Spleen (tissue), 11 donors: Measurements from ENCODE around the gene ARL6. TPM values are rescaled to one million over a fixed set of nuclear protein-coding genes. Genes with fewer than 3 reads are reported as not detected.

Experiments
- DNase-seq: peaks from one replicate; pipeline ENCODE4 v3.0.0-alpha.2; 2020
- H3K27ac ChIP-seq, 8 donors: fragments of 200-600 bp; sonication (generic) in 7 of 8; 1 replicate in 4 of 8; 2 replicates in 4 of 8; pipeline versions ENCODE4 v1.5.0 to v1.8.0; 2016 to 2021; ENCODE audit warnings: inconsistent platforms in 4 of 8, mild to moderate bottlenecking in 4 of 8, moderate library complexity in 1 of 8
- H3K27me3 ChIP-seq, 7 donors: fragments of 200-600 bp; sonication (generic) in 6 of 7; replicated peaks in 1 of 7; 1 replicate in 4 of 7; 2 replicates in 3 of 7; pipeline versions ENCODE4 v1.5.0 to v1.8.0; 2016 to 2021; ENCODE audit warnings: inconsistent platforms in 3 of 7, mild to moderate bottlenecking in 1 of 7
- H3K36me3 ChIP-seq, 6 donors: fragments of 200-600 bp; sonication (generic) in 5 of 6; 1 replicate in 4 of 6; 2 replicates in 2 of 6; pipeline versions ENCODE4 v1.5.0 to v1.8.0; 2016 to 2021; ENCODE audit warnings: inconsistent platforms in 2 of 6
- H3K4me1 ChIP-seq, 6 donors: fragments of 200-600 bp; sonication (generic) in 5 of 6; 1 replicate in 3 of 6; 2 replicates in 3 of 6; pipeline versions ENCODE4 v1.5.0 to v1.8.0; 2016 to 2021; ENCODE audit warnings: inconsistent platforms in 3 of 6
- H3K4me3 ChIP-seq, 8 donors: fragments of 200-600 bp; sonication (generic) in 7 of 8; 1 replicate in 4 of 8; 2 replicates in 4 of 8; pipeline versions ENCODE4 v1.5.0 to v1.8.0; 2016 to 2021; ENCODE audit warnings: inconsistent platforms in 4 of 8, mild to moderate bottlenecking in 4 of 8, moderate library complexity in 2 of 8
- H3K9me3 ChIP-seq, 8 donors: fragments of 200-600 bp; sonication (generic) in 7 of 8; 1 replicate in 4 of 8; 2 replicates in 4 of 8; pipeline versions ENCODE4 v1.5.0 to v1.8.0; 2016 to 2021; ENCODE audit warnings: inconsistent platforms in 4 of 8
- CTCF ChIP-seq, 11 experiments: fragments of 200-600 bp in 7 of 11; fragments of 450-650 bp in 4 of 11; sonication (generic) in 4 of 11; IDR thresholded peaks in 8 of 11; conservative IDR thresholded peaks in 3 of 11; 1 replicate in 7 of 11; 2 replicates in 4 of 11; pipeline versions ENCODE4 v1.4.0 to v1.8.0; 2016 to 2021; ENCODE audit warnings: antibody characterized with exemption in 11 of 11, inconsistent platforms in 4 of 11, mild to moderate bottlenecking in 1 of 11
- POLR2A ChIP-seq, 3 donors: fragments of 450-650 bp; IDR thresholded peaks; one replicate each; pipeline ENCODE4 v1.5.1; 2017; ENCODE audit warnings: antibody characterized with exemption in 3 of 3, mild to moderate bottlenecking in 1 of 3
- POLR2AphosphoS5 ChIP-seq, 3 donors: sonication (generic); formaldehyde crosslinking; IDR thresholded peaks; one replicate each; pipeline ENCODE4 v1.5.1; 2017; ENCODE audit warnings: antibody characterized with exemption in 3 of 3
- WGBS, 5 donors: extraction: QIAGEN DNeasy Blood & Tissue Kit in 3 of 5; methylation state at CpG; one replicate each; pipeline versions ENCODE4 v1.1.5 to v1.1.7; 2013 to 2018; 5-methylcytosine and 5-hydroxymethylcytosine counted together
- intact Hi-C: fragments of 100-400 bp; cut with DNase I; formaldehyde crosslinking; loops from one replicate; pipeline ENCODE4 v1.15.0; 2023; ENCODE audit warnings: low total_unique reads
- polyA plus RNA-seq, 3 donors: library from polyadenylated mRNA; stranded (reverse); fragments of 200-250 nt; gene quantifications; one replicate each; pipeline ENCODE4 v1.2.1, GENCODE V29; 2013
- total RNA-seq, 7 donors: library from RNA; depleted of rRNA in 3 of 7; stranded (reverse); fragments of >200 nt in 3 of 7; fragmentation: NEBNext Ultra II Directional in 4 of 7; extraction: Animal tissue kit (Norgen Biotek cat#: 25700) in 4 of 7; gene quantifications; one replicate each; pipeline versions ENCODE4 v1.1.0 to v1.2.1, GENCODE V29; 2016 to 2021
- donor health status: healthy with polysubstance abuse.
- donor health status: DM: no; HTN: no; CAD: no; lungs with moderate emphysema.
- donor health status: DM: no; HTN: no; CAD: no.
- donor health status: Bipolar disorder and iron deficiency.
- donor health status: healthy.
- donor health status: DM: no; HTN: no; CAD: no.
- donor health status: DM: yes; HTN: yes; CAD: no.

Gene ARL6
- total and polyA plus RNA-seq, 10 donors: 1.3 to 6.9 (median 4.7) TPM

GRCh38 chr3:97821287-97821773, 56.8 kb downstream of the ARL6 start:
- peaks cover 5 to 39% (median 17%) of the 10 kb centered on the region in 6 donors for H3K4me1 ChIP-seq
- peak; percentile 90 for DNase-seq
- TF ChIP-seq POLR2A (IDR thresholded peaks at IDR 0.05) (no peak), CTCF (IDR thresholded peaks at IDR 0.05 in 8 of 11, conservative IDR thresholded peaks at IDR 0.05 in 3 of 11) (no peak), POLR2AphosphoS5 (IDR thresholded peaks at IDR 0.05) (no peak)
- WGBS, 5 donors: 0 to 1% (median 1%) methylated on average over 23 of the region's 23 CpGs
- peak overlapping the region; percentile 61 to 85 (median 74) for H3K4me3 ChIP-seq
- H3K27ac ChIP-seq: peak overlapping the region; percentile 61 to 91 (median 88)
- H3K27me3 ChIP-seq: peaks cover 0 to 49% (median 0%) of the 10 kb centered on the region in 7 donors
- intact Hi-C loops: no loop called here
- H3K36me3 ChIP-seq: no peaks in the 10 kb centered on the region
- H3K9me3 ChIP-seq: no peaks in the 10 kb centered on the region

- Histone ChIP-seq H3K36me3 (no peaks in the 10 kb centered on the region), H3K4me1 (peaks cover 5 to 39% (median 17%) of the 10 kb centered on the region in 6 donors), H3K27me3 (peaks cover 0 to 49% (median 0%) of the 10 kb centered on the region in 7 donors), H3K27ac (peak within 1 kb of the TSS; percentile 61 to 91 (median 88)), H3K9me3 (no peaks in the 10 kb centered on the region), H3K4me3 (peak within 1 kb of the TSS; percentile 61 to 85 (median 74))
- TF ChIP-seq CTCF (IDR thresholded peaks at IDR 0.05 in 8 of 11, conservative IDR thresholded peaks at IDR 0.05 in 3 of 11) (peak in 4 of 11 experiments; percentile 13 to 30 (median 18)), POLR2AphosphoS5 (IDR thresholded peaks at IDR 0.05) (peak; percentile 81 to 90 (median 89)), POLR2A (IDR thresholded peaks at IDR 0.05) (peak in 1 of 3 donors; percentile 67)
- intact Hi-C loops: no loop called here
- peak; percentile 97 for DNase-seq
- 0 to 1% (median 0%) methylated on average over 26 to 66 of the region's 66 CpGs for WGBS, 5 donors
These were observed 57.3 kb downstream of the ARL6 start, which contains the start of gene CRYBG3 for GRCh38 chr3:97821774-97822358. TSS of gene CRYBG3 (plus strand) at chr3:97822011. CDS start at chr3:97822207, 196 bp downstream.

GRCh38 chr3:97822359-97822775, 57.8 kb downstream of the ARL6 start:
- Histone ChIP-seq H3K4me1 (peaks cover 5 to 39% (median 17%) of the 10 kb centered on the region in 6 donors), H3K9me3 (no peaks in the 10 kb centered on the region), H3K27ac (peak overlapping the region; percentile 61 to 91 (median 88)), H3K4me3 (peak overlapping the region; percentile 61 to 85 (median 74)), H3K27me3 (peaks cover 0 to 49% (median 0%) of the 10 kb centered on the region in 7 donors), H3K36me3 (no peaks in the 10 kb centered on the region)
- no peak for DNase-seq
- 1 to 2% (median 1%) methylated on average over 36 of the region's 36 CpGs for WGBS, 5 donors
- no peak for TF ChIP-seq POLR2A (IDR thresholded peaks at IDR 0.05)
- peak in 1 of 3 donors; percentile 8 for TF ChIP-seq POLR2AphosphoS5 (IDR thresholded peaks at IDR 0.05)
- intact Hi-C loops: no loop called here

- H3K27ac ChIP-seq: peak overlapping the region in 2 of 8 donors; percentile 88
- intact Hi-C loops: no loop called here
These were observed 58.8 kb downstream of the ARL6 start for GRCh38 chr3:97823046-97824004.

More at GRCh38 chr3:97823046-97824004, 58.8 kb downstream of the ARL6 start:
- 49 to 71% (median 66%) methylated on average over 17 of the region's 17 CpGs for WGBS, 5 donors
- TF ChIP-seq POLR2A (IDR thresholded peaks at IDR 0.05): no peak
- TF ChIP-seq POLR2AphosphoS5 (IDR thresholded peaks at IDR 0.05): no peak
- no peak for TF ChIP-seq CTCF (IDR thresholded peaks at IDR 0.05 in 8 of 11, conservative IDR thresholded peaks at IDR 0.05 in 3 of 11)
- Histone ChIP-seq H3K4me1 (peaks cover 5 to 39% (median 17%) of the 10 kb centered on the region in 6 donors), H3K36me3 (no peaks in the 10 kb centered on the region), H3K4me3 (peak overlapping the region; percentile 61 to 85 (median 74)), H3K27me3 (peaks cover 0 to 49% (median 0%) of the 10 kb centered on the region in 7 donors), H3K9me3 (no peaks in the 10 kb centered on the region)
- DNase-seq: no peak
